Loucy (cell line): ENCODE measurements around the gene YTHDC2.

Experiments
- H2AFZ ChIP-seq: fragments of 200-600 bp; sonication (generic); 2 replicates; pipeline ENCODE4 v1.6.0; 2016; ENCODE audit warnings: antibody characterized with exemption, mild to moderate bottlenecking, low read length, moderate library complexity
- H3F3A ChIP-seq: fragments of 200-600 bp; 2 replicates; pipeline ENCODE4 v1.6.0; 2016; ENCODE audit warnings: antibody characterized with exemption, low read depth, mild to moderate bottlenecking
- H3K27me3 ChIP-seq: fragments of 200-600 bp; sonication (generic); 2 replicates; pipeline ENCODE4 v1.6.1; 2014; ENCODE audit warnings: low read length, mild to moderate bottlenecking; ENCODE audit not compliant: insufficient read depth, poor library complexity, severe bottlenecking
- H3K36me3 ChIP-seq: fragments of 200-600 bp; sonication (generic); 2 replicates; pipeline ENCODE4 v1.6.1; 2016; ENCODE audit warnings: low read length; ENCODE audit not compliant: insufficient read depth
- H3K4me1 ChIP-seq: fragments of 200-600 bp; sonication (generic); 2 replicates; pipeline ENCODE4 v1.5.1; 2014; ENCODE audit warnings: low read length, mild to moderate bottlenecking; ENCODE audit not compliant: insufficient read depth, poor library complexity, severe bottlenecking
- H3K4me2 ChIP-seq: fragments of 200-600 bp; sonication (generic); 2 replicates; pipeline ENCODE4 v1.6.0; 2014; ENCODE audit warnings: antibody characterized with exemption, low read length, low read depth, mild to moderate bottlenecking; ENCODE audit not compliant: poor library complexity, severe bottlenecking
- H3K4me3 ChIP-seq: fragments of 200-600 bp; sonication (generic); 2 replicates; pipeline ENCODE4 v1.5.1; 2014; ENCODE audit warnings: low read length, mild to moderate bottlenecking, mixed read lengths; ENCODE audit not compliant: poor library complexity, severe bottlenecking
- H3K79me2 ChIP-seq: fragments of 200-600 bp; sonication (generic); 2 replicates; pipeline ENCODE4 v1.6.1; 2014; ENCODE audit warnings: low read length; ENCODE audit not compliant: insufficient read depth
- H3K9ac ChIP-seq: fragments of 200-600 bp; sonication (generic); 2 replicates; pipeline ENCODE4 v1.6.0; 2014; ENCODE audit warnings: mild to moderate bottlenecking, low read depth, low read length, moderate library complexity; ENCODE audit not compliant: poor library complexity, severe bottlenecking
- H3K9me2 ChIP-seq: fragments of 200-600 bp; sonication (generic); replicated peaks from 2 replicates; pipeline ENCODE4 v1.6.1; 2016; ENCODE audit warnings: low read depth, low read length, mixed read lengths
- H3K9me3 ChIP-seq: fragments of 200-600 bp; sonication (generic); 2 replicates; pipeline ENCODE4 v1.6.1; 2014; ENCODE audit warnings: mild to moderate bottlenecking, antibody characterized with exemption, low read length, low read depth; ENCODE audit not compliant: insufficient read depth
- H4K20me1 ChIP-seq: fragments of 200-600 bp; sonication (generic); 2 replicates; pipeline ENCODE4 v1.6.0; 2014; ENCODE audit warnings: antibody characterized with exemption, low read length, mild to moderate bottlenecking; ENCODE audit not compliant: insufficient read depth, poor library complexity, severe bottlenecking
- EZH2phosphoT487 ChIP-seq: fragments of 200-600 bp; IDR thresholded peaks from 2 replicates; pipeline ENCODE4 v1.6.1; 2018; ENCODE audit warnings: antibody characterized with exemption, mild to moderate bottlenecking, moderate library complexity, borderline replicate concordance
- TF ChIP-seq, protein P1 (sequence below): fragments of 200-600 bp; sonication (generic); conservative IDR thresholded peaks from 2 replicates; pipeline ENCODE4 v1.5.1; 2014; ENCODE audit warnings: mild to moderate bottlenecking, antibody characterized with exemption, low read length

YTHDC2 gene

GRCh38 chr5:113480243-113480642 lies 33.3 kb upstream of the YTHDC2 start:
- no peaks in the 10 kb centered on the region for H3K79me2 ChIP-seq
- peaks cover 44% of the 10 kb centered on the region for H3K27me3 ChIP-seq
- no peaks in the 10 kb centered on the region for H3F3A ChIP-seq
- H4K20me1 ChIP-seq = no peaks in the 10 kb centered on the region
- TF ChIP-seq, protein P1, sequence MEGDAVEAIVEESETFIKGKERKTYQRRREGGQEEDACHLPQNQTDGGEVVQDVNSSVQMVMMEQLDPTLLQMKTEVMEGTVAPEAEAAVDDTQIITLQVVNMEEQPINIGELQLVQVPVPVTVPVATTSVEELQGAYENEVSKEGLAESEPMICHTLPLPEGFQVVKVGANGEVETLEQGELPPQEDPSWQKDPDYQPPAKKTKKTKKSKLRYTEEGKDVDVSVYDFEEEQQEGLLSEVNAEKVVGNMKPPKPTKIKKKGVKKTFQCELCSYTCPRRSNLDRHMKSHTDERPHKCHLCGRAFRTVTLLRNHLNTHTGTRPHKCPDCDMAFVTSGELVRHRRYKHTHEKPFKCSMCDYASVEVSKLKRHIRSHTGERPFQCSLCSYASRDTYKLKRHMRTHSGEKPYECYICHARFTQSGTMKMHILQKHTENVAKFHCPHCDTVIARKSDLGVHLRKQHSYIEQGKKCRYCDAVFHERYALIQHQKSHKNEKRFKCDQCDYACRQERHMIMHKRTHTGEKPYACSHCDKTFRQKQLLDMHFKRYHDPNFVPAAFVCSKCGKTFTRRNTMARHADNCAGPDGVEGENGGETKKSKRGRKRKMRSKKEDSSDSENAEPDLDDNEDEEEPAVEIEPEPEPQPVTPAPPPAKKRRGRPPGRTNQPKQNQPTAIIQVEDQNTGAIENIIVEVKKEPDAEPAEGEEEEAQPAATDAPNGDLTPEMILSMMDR = no peak
- no peak for TF ChIP-seq EZH2phosphoT487
- no peaks in the 10 kb centered on the region for H3K36me3 ChIP-seq
- no peak overlapping the region for H2AFZ ChIP-seq
- H3K4me2 ChIP-seq = no peak overlapping the region
- H3K9me2 ChIP-seq = no peaks in the 10 kb centered on the region
- H3K4me1 ChIP-seq = no peaks in the 10 kb centered on the region
- no peaks in the 10 kb centered on the region for H3K9me3 ChIP-seq
- no peak overlapping the region for H3K9ac ChIP-seq
- no peak overlapping the region for H3K4me3 ChIP-seq

DNA sequence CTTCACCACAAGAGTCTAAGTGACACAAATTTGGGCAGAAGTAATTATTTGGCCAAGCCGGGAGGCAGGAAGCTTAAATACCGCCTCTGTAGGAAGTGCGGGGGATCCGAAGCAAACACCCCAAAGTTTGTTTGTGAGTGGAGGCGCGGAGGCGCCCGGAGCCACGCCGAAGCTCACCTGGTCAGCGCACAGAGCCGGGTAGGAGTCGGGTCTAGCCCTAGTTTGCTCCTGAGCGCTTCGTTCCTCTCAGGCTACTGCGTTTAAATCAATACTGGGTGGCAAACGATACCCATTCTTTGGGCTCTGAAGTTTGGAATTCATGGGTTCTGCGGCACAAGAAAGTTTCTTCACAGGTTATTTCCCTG lies 26.1 kb upstream of the YTHDC2 start:
- no peaks in the 10 kb centered on the region for H4K20me1 ChIP-seq
- TF ChIP-seq, protein P1 = no peak
- peaks cover 75% of the 10 kb centered on the region for H3K27me3 ChIP-seq
- H3K9me2 ChIP-seq = no peaks in the 10 kb centered on the region
- H3F3A ChIP-seq = no peaks in the 10 kb centered on the region
- H3K4me1 ChIP-seq = no peaks in the 10 kb centered on the region
- no peaks in the 10 kb centered on the region for H3K79me2 ChIP-seq
- H3K9me3 ChIP-seq = peaks cover 7% of the 10 kb centered on the region; the same call in 1 of the 2 replicates
- no peak overlapping the region for H3K9ac ChIP-seq
- no peaks in the 10 kb centered on the region for H3K36me3 ChIP-seq
- H3K4me2 ChIP-seq = no peak overlapping the region
- H3K4me3 ChIP-seq = no peak overlapping the region
- no peak overlapping the region for H2AFZ ChIP-seq

GRCh38 chr5:113487781-113488644 lies 25.5 kb upstream of the YTHDC2 start, which contains the start of gene MCC:
Gene MCC, minus strand, starts transcription at chr5:113488453.
- Histone ChIP-seq H2AFZ (no peak within 1 kb of the TSS), H3K4me2 (no peak within 1 kb of the TSS), H3F3A (no peaks in the 10 kb centered on the region), H3K9me2 (no peaks in the 10 kb centered on the region), H3K9me3 (peaks cover 7% of the 10 kb centered on the region; the same call in 1 of the 2 replicates), H3K9ac (no peak within 1 kb of the TSS), H3K4me1 (no peaks in the 10 kb centered on the region), H3K4me3 (no peak within 1 kb of the TSS), H3K36me3 (no peaks in the 10 kb centered on the region), H3K27me3 (peaks cover 72% of the 10 kb centered on the region), H4K20me1 (no peaks in the 10 kb centered on the region), H3K79me2 (no peaks in the 10 kb centered on the region)
- TF ChIP-seq, protein P1 = no peak
- TF ChIP-seq EZH2phosphoT487 = no peak
